HG02571 (cell line): ENCODE measurements around the gene TMEM181.
"Not testable (repeated sequence)": the region's sequence is repeated elsewhere in the genome, so short reads cannot be mapped to it uniquely, and the experiment has no call there.

Experiments used
- ATAC-seq: cut with Tn5 transposase; IDR thresholded peaks from one replicate; pipeline ENCODE4 v1.9.1; 2021; ENCODE audit warnings: mild to moderate bottlenecking, moderate library complexity; ENCODE audit not compliant: unreplicated experiment

TMEM181 gene, protein sequence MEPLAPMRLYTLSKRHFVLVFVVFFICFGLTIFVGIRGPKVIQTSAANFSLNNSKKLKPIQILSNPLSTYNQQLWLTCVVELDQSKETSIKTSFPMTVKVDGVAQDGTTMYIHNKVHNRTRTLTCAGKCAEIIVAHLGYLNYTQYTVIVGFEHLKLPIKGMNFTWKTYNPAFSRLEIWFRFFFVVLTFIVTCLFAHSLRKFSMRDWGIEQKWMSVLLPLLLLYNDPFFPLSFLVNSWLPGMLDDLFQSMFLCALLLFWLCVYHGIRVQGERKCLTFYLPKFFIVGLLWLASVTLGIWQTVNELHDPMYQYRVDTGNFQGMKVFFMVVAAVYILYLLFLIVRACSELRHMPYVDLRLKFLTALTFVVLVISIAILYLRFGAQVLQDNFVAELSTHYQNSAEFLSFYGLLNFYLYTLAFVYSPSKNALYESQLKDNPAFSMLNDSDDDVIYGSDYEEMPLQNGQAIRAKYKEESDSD

DNA sequence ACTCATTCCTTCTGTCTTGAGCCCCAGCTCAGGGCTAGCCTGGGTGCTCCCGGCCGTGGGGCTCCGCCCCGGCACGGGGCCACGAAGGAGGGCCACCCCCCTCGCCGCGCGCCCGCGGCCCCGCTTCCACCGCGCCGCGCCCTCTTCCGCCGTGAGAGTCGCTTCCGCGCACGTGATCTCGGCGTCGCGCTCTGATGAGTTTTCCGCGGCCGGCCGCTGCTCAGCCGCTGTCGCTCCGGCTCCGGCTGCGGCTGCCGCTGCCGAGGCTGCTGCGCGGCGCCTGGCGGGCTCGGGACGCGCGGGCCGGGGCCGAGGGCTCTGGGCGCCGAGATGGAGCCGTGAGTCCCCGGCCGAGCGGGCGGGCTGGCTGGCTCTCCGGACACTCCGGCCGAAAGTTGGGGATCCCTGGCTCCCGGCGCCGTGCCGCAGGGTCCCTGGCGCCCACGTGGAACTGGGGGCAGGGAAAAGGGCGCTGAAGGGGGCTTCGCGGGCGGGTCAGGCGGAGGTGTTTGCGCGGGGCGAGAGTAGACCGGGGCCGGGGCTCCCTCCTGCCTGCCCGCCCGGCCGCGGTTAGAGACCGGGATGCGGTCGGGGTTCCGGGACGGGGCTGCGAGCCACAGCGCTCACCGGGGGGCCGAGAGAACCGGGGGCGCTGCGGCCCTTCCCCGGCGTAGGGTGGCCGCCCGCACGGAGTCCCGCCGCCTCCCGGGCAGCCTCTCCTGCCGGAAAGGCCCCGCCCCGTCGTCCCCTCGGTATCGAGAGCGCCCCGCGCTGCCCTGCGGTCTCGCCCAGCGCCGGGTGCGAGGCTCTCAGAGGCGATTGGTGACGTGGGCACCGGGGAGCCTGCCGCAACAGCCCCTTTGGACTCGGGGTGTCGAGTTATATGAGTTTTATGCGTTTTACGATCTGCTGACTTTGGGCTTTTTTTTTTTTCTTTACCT is at the start of gene TMEM181:
TSS of gene TMEM181 (plus strand) at position 197 of the 941 bp plus-strand sequence. CDS start at position 331, 134 bp downstream.
- peak; percentile 87 for ATAC-seq

DNA sequence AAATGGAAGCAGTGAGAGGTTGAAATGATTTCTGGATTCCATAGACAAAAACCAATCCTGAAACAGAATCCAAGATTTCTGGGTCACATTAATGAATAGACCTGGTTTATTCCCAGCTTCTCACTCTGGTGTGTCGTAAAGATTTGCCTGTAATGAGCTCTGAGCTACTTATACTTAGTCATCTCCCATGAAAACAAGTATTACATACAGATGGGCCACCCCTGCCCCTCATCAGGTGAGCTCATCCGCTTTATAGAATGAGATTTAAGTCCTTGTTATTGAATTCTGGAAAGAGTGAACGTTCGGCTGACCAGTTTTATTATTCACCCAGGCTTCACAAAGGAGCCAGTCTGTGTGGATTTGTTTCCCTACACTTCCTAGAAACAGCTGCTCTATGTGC is 47.1 kb upstream of the TMEM181 start:
- no peak for ATAC-seq

DNA sequence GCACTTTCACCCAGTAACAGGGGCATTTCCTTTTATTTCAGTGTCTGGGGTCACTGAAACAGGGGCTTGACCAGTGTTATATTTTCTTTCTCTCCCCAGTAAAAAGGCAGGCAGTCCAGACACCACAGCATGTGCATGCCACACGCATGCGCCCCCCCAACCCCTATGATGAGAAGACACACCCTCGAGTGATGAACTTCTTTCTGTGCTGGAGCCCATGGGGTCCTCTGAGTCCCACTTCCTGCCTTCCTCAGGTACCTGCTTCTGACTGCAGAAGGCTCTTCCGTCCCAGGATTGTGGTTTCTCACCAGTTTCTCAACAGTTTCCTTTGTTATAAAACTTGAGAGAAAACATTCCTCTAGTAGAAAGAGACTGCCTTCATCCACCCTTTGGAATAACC is 45.7 kb upstream of the TMEM181 start:
- ATAC-seq, result no peak

DNA sequence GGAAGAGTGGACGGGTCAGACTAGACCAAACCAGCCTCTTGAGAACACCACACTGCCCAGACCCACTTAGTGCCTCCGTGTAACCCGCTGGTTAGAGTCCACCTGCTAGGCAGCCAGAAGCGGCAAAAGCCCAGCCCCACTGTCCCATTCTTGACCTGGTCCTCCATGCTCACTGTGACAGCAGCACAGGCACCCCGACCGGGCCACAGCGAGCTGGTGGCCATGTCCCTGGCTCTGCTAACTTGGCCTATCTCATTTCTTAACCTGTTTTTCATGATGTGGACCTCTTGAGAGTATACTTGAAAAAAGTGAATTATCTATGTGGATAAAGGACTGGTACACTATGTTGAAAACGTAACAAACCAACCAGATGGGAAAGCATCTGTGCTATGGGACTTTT is 44.9 kb upstream of the TMEM181 start:
- no peak for ATAC-seq

DNA sequence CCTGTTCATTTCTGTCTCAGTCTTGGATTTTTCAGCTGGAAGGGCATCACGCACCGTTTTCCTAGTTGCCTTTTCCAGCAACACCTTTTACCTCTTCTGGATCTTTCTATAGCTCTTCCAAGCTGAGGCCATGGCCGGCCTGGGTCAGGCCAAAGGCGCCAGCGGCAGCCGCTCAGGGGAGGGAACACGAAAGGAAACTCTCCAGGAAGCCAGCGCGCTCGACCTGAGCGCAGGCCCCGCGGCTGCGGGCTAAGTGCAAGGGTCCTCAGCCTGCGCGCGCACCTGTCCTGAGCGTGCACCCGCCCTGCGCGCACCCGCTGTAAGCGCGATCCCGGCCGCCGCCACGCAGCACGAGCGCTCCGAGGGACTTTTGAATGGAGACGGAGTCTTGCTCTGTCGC is 43.8 kb upstream of the TMEM181 start:
- ATAC-seq, result no peak

DNA sequence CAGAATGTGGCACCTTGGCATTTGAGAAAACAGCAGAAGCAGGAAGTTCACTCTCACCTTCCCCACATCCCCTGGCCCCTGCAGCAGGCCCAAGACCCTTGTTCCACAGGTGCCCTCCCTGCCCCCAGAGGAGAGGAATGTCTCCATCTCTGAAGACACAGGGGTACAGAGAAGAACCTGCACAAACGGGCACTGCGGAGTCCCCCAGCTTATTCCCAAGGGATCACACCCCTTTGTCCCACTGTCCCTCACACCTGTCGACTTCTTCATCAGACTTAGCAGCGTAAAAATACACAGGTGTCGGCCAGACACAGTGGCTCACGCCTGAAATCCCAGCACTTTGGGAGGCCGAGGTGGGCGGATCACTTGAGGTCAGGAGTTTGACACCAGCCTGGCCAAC is 42.9 kb upstream of the TMEM181 start:
- no peak for ATAC-seq

DNA sequence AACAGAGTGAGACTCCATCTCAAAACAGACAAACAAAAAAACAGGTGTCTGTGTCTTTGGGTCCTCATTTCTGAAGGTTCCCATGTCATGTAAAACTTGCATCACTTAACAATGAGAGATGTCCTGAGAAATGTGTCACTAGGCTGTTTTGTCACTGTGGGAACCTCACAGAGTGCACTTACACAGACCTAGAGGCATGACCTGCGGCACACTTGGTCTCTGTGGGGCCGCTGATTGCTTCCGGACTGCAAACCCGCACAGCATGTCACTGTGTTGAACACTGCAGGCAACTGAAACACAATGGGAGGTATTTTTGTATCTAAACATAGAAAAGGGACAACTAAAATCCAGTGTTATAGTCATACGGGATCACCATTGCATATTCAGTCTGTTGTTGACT is 42.3 kb upstream of the TMEM181 start:
- ATAC-seq, result no peak

DNA sequence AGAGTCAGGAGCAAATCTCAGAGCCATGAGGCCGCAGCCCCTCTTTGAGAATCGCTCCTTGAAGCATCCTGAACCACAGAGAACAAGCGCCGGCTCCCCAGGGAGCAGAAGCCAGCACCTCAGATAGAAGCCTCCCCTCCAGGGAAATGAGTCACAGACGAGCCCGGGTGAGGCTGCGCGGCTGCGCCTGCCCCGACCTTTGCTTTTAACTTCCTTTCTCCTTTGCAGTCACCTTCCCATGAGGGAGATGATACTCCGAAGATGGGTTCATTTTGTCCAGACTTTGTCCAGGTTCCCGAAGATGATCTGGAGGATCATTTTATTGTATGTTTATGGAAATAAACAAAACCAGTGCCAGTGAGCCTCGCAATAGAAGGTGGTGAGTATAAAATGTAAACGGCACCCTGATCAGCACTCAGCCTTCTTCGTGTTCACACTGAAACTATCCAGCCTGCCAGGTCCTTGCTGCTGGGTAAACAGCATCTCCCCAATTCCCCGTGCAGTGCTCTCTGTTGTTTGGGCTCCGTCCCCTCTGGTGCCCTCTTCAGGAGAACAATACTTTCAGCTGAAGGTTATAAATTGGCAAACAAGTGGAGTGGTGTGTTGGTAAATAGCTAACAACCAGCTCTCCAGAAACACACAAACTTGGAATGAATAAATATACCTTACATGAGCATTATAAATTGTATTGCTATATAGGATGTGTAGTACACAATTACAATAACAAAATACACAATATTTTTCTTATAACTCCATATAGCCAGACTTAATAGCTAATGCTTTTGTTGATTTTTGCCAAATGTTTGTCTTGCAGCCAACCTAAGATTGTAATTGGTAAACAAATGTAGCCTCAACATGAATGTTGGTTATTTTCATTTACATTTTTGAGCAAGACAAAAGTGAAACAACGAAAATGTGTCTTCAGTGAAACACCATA is 41.4 kb upstream of the TMEM181 start:
- peak; percentile 64 for ATAC-seq

DNA sequence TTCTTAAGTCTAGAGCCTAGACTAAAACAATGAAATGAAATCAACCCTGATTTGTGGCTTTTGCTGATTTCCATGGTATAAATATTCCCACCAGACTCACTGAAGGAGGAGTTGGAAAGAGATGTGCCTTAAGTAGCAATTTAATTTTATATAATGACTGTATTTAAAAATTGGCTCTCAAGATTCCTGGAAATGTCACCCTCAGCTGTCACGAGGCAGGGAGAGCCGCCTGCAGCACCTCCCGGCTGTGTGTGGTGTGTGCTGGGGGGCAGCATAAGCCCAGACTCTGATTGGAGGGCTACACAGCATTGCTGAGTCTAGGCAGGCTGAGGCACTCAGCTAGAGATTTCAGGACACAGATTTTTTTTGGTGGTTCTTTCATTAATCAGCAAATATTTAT is 40.6 kb upstream of the TMEM181 start:
- no peak for ATAC-seq

DNA sequence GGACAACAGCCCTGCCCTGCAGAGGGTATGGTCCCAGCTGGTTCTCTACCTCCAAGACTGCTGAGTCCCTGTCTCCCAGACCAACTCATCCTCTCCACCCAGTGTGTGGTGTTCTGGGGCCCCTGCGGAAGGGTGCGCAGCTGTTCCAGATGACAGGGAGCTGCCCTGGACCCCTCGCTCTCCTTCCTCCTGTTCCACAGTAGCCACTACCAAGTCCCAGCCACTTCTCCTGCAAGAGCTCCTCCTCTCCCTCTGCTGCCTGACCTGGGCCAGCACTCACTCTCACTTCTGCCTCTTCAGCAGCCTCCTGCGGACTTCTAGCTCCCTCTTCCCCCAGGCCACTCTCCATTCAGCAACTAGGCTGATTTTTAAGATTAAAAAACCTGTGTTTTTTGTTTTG is 40.1 kb upstream of the TMEM181 start:
- no peak for ATAC-seq

DNA sequence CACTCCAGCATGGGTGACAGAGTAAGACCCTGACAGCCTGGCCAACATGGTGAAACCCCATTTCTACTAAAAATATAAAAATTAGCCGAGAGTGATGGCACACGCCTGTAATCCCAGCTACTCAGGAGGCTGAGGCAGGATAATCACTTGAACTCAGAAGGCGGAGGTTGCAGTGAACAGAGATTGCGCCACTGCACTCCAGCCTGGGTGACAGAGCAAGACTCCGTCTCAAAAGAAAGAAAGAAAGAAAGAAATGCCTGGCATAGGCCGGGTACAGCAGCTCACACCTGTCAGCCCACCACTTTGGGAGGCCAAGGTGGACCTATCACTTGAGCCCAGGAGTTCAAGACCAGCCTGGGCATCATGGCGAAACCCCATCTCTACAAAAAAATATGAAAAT is 38.9 kb upstream of the TMEM181 start:
- ATAC-seq, result not testable (repeated sequence)

DNA sequence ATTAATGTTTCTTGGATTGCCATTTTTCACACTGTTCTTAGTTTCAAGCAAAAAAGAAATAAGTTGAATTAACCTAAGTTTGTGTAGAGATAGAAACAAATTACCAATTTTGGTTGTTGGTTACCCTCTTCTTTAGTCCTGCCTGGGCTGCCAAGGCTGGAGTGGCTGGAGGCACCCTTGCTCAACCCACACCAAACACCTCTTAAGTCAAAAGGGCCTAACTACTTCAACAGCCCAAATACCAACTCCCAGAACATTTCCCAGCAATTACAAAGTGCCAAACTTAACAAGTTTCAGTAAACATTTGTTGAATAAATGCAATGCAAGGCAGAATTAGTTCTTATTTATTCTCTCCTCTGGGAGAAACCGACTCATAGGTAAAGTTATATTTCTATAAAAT is 38.1 kb upstream of the TMEM181 start:
- no peak for ATAC-seq

DNA sequence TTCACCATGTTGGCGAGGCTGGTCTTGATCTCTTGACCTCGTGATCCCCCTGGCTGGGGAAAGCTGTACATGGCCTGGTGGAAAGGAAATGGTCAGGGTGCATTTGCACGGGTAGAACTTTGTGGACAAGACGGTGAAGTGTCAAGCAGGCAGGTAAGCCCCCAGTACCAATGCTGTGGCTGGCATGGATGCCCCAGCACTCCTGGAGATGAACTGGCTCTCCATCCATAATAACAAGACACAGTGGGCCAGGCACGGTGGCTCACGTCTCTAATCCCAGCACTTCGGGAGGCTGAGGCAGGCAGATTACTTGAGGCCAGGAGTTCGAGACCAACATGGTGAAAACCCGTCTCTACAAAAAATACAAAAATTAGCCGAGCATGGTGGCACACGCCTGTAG is 37.3 kb upstream of the TMEM181 start:
- no peak for ATAC-seq

DNA sequence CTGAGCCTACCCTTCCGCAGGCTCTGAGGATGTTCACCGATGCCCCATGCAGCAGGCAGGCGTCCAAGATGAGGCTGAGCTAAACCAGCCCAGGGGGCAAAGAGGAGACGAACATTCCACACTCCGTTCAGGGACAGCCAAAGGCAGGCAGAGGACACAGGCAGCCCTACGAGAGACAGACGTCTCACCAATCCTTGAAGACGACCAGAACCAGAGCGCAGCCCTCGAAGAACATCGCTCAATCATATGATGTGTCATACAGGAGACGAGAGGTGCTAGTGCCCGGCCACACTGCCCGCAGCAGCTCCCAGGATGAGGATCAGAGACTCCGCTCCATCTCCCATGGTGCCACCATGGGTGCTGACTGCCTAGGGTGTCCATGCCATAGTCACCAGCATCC is 35.6 kb upstream of the TMEM181 start:
- ATAC-seq, result no peak

DNA sequence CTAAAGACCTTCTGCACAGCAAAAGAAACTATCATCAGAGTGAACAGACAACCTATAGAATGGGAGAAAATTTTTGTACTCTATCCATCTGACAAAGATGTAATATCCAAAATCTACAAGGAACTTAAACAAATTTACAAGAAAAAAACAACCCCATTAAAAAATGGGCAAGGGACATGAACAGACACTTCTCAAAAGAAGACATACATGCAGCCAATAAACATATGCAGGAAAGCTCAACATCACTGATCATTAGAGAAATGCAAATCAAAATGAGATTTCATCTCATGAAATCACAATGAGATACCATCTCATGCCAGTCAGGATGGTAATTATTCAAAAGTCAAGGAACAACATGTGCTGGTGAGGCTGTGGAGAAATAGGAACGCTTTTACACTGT is 32.0 kb upstream of the TMEM181 start:
- ATAC-seq, result not testable (repeated sequence)

DNA sequence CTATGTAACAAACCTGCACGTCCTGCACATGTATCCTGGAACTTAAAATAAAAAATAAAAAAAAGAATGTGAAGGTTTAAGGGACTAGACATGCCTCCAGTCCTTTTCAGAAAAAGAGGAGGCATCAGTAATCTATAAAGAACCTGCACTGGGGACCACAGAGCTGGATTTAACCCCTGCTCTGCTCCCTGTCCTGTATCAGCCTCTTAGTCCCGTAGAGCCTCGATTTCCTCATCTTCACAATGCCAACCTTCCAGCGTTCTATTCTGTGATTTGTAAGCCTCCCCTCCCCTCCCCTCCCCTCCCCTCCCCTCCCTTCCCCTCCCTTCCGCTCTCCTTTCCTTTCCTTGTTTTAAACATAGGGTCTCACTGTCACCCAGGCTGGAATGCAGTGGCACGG is 31.1 kb upstream of the TMEM181 start:
- ATAC-seq, result no peak

DNA sequence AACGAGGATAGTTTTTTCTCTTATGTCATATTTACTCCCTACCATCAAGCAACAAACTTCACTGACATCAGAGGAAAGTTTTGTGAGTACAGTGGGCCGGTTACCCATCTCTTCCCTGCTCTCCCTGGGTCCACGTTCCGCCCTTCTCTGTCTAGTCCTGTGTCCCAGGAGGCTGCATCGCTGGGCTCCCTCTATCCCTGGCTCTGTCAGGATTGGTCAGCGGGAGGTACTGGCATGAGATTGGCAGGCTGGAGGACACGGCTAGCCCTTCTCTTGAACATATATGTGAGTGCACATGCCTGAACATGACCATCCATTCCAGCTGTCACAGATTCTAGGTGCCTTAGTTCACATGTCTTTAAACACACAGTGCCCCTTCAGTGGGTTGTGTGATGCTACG is 30.3 kb upstream of the TMEM181 start:
- ATAC-seq, result no peak

DNA sequence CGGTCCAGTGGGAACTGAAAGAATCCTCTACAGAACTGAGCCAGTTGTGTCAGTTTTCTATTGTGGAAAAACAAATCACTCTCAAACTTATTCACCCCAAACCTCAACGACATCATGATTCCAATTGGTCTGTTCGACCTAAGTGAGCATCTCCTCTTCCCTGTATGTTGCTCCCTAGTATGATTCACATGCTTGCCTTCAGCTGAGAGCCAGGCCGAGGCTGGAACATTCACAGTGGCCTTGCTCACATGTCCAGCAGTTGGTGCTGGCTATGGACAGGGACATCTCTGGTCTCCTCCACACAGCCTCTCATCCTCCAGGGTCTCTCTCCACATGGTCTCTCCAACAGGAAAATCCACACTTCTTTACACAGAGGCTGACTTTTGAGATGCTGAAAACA is 28.3 kb upstream of the TMEM181 start:
- ATAC-seq, result no peak

DNA sequence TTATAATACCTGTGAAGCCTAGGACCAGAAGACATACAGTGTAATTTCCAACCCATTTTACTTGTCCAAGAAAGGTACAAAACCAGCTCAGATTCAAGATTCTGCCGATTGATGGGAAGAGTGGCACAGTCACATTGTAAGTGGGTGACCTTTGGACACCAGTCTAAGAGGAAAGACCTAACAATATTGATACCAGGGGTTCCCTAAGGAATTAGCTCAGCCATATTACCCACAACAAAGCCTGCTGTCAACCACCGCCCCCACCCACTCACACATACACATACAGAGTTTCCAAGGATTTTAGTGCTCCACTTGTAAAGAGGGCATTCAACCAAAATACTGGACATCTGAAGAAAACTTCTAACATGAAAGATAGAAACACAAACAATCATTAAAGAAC is 27.9 kb upstream of the TMEM181 start:
- no peak for ATAC-seq

DNA sequence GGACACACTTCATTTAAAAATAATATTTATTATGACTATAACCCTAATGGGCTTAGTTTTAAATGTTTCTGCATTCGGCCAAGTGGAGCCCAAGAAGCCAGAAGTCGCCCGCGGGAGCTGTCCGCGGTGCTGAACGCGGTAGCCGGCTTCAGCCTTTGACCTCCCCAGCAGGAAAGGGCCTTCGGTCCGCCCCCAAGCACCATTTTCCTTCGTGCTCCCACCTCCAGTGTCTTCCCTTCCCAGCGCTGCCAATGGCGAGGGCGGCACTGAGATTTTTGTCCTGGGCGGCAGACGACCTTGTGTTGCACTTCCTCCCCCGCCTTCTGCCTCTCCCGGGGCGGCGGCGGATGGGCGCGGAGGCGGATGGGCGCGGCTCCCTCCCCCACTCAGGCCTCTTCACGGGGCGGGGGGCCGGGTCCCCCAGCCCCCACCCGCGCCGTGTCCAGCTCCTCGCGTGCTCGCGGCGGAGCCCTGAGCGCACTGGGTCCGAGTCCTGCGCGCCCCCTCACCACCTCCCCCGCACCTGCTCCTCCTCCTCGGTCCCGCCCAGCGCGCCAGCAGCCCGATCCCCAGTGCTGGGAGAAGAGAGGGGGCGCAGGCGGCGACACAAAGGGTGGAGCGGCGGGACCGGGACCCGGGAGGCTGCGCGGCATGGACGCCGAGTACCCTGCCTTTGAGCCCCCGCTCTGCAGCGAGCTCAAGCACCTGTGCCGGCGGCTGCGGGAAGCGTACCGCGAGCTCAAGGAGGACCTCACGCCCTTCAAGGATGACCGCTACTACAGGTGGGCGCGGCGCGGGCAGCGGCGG is 23.6 kb upstream of the TMEM181 start:
- no peak for ATAC-seq
